Ovary (tissue), 3 donors: ENCODE results near the gene MRTFA.
"Not testable (repeated sequence)": the region's sequence is repeated elsewhere in the genome, so short reads cannot be mapped to it uniquely, and the experiment has no call there.

ENCODE experiments used
- CTCF ChIP-seq, 3 donors: fragments of 450-650 bp in 2 of 3; fragments of 200-600 bp in 1 of 3; IDR thresholded peaks; one replicate each; pipeline versions ENCODE4 v1.5.1 to v1.8.0; 2016 to 2022; ENCODE audit warnings: antibody characterized with exemption in 3 of 3, mild to moderate bottlenecking in 1 of 3
- EP300 ChIP-seq: sonication (generic); formaldehyde crosslinking; IDR thresholded peaks from one replicate; pipeline ENCODE4 v1.6.1; 2017; ENCODE audit warnings: antibody characterized with exemption
- POLR2A ChIP-seq: fragments of 450-650 bp; IDR thresholded peaks from one replicate; pipeline ENCODE4 v1.6.1; 2017; ENCODE audit warnings: antibody characterized with exemption, mild to moderate bottlenecking, moderate library complexity
- donor health status: DM: no; HTN: no; CAD: no.

GRCh38 chr22:40508046-40508445, 128.5 kb downstream of the MRTFA start:
- not testable (repeated sequence) for TF ChIP-seq CTCF (IDR thresholded peaks at IDR 0.05); POLR2A; EP300
